A204.1 (cell line): ENCODE measurements around the gene ERMN.
"Not testable (repeated sequence)": the region's sequence is repeated elsewhere in the genome, so short reads cannot be mapped to it uniquely, and the experiment has no call there.

Source experiments
- FAIRE-seq: peaks from 2 replicates; lab custom pipeline; 2012; peaks lifted over from hg19 to GRCh38; lab: Jason Lieb, UNC

ERMN gene

GRCh38 chr2:157292853-157293252 is 32.8 kb downstream of the ERMN start:
- no peak for FAIRE-seq

GRCh38 chr2:157291018-157291417 is 34.6 kb downstream of the ERMN start:
- FAIRE-seq = no peak

GRCh38 chr2:157290525-157290924 is 35.1 kb downstream of the ERMN start:
- FAIRE-seq = no peak

GRCh38 chr2:157287160-157287559 is 38.5 kb downstream of the ERMN start:
- FAIRE-seq = no peak

- no peak for FAIRE-seq
Observed at GRCh38 chr2:157283468-157283867, 42.2 kb downstream of the ERMN start.

- FAIRE-seq = no peak
Observed at GRCh38 chr2:157281316-157281715, 44.3 kb downstream of the ERMN start.

- FAIRE-seq = not testable (repeated sequence)
Observed at GRCh38 chr2:157279311-157279710, 46.3 kb downstream of the ERMN start.

GRCh38 chr2:157271590-157272203 is 53.9 kb downstream of the ERMN start:
- no peak for FAIRE-seq

- FAIRE-seq = no peak
Observed at GRCh38 chr2:157269922-157270321, 55.7 kb downstream of the ERMN start.

- FAIRE-seq = no peak
Observed at GRCh38 chr2:157269060-157269459, 56.6 kb downstream of the ERMN start.
